ENCODE measurements around the gene TOMM20.
A peak's percentile ranks its signal among the peaks of the same experiment; 100 is the strongest.
"Not testable (repeated sequence)": the region's sequence is repeated elsewhere in the genome, so short reads cannot be mapped to it uniquely, and the experiment has no call there.

The TOMM20 gene

GRCh38 chr1:235161685-235162327 is 33.2 kb upstream of the TOMM20 start:
- no peaks in the 10 kb centered on the region for H3K4me1 ChIP-seq
- peak overlapping the region; percentile 72 for H3K4me2 ChIP-seq (ENCODE audit: low read length)
- no peaks in the 10 kb centered on the region for H3K9me3 ChIP-seq (ENCODE audit: control insufficient read depth, low read length)
- no peak for TF ChIP-seq CTCF (IDR thresholded peaks at IDR 0.05)
- H3K36me3 ChIP-seq (ENCODE audit: control insufficient read depth, insufficient read depth, low read length) = no peaks in the 10 kb centered on the region
- H2AFZ ChIP-seq = peak overlapping the region; percentile 93
- H3K9ac ChIP-seq = peak overlapping the region; percentile 28
- peak overlapping the region; percentile 90 for H3K4me3 ChIP-seq (ENCODE audit: low read depth, low read length)
- H3K79me2 ChIP-seq = no peaks in the 10 kb centered on the region
- no peaks in the 10 kb centered on the region for H3K27me3 ChIP-seq (ENCODE audit: control insufficient read depth, insufficient read depth, low read length)
- H3K27ac ChIP-seq = peak overlapping the region; percentile 87

- H3K9me3 ChIP-seq (ENCODE audit: control insufficient read depth, low read length) = no peaks in the 10 kb centered on the region
- H3K9ac ChIP-seq = peak within 1 kb of the TSS; percentile 63
- H3K36me3 ChIP-seq (ENCODE audit: control insufficient read depth, insufficient read depth, low read length) = no peaks in the 10 kb centered on the region
- H3K27ac ChIP-seq = peak within 1 kb of the TSS; percentile 87
- TF ChIP-seq CTCF (IDR thresholded peaks at IDR 0.05) = peak; percentile 11
- peak within 1 kb of the TSS; percentile 90 for H3K4me3 ChIP-seq (ENCODE audit: low read depth, low read length)
- no peaks in the 10 kb centered on the region for H3K27me3 ChIP-seq (ENCODE audit: control insufficient read depth, insufficient read depth, low read length)
- H2AFZ ChIP-seq = peak within 1 kb of the TSS; percentile 93
- H3K4me2 ChIP-seq (ENCODE audit: low read length) = peak within 1 kb of the TSS; percentile 72
- H3K79me2 ChIP-seq = no peaks in the 10 kb centered on the region
- H3K4me1 ChIP-seq = no peaks in the 10 kb centered on the region
These were observed 32.5 kb upstream of the TOMM20 start, which contains the start of gene RBM34 for GRCh38 chr1:235160957-235161684. Gene RBM34 (minus strand): TSS chr1:235161250. CDS start chr1:235161226, 24 bp downstream.

GRCh38 chr1:235160383-235160956 is 31.8 kb upstream of the TOMM20 start:
- Histone ChIP-seq H3K4me3 (ENCODE audit: low read depth, low read length) (peak overlapping the region; percentile 90), H3K9me3 (ENCODE audit: control insufficient read depth, low read length) (no peaks in the 10 kb centered on the region), H3K79me2 (no peaks in the 10 kb centered on the region), H3K27ac (peak overlapping the region; percentile 87), H2AFZ (peak overlapping the region; percentile 93), H3K27me3 (ENCODE audit: control insufficient read depth, insufficient read depth, low read length) (no peaks in the 10 kb centered on the region), H3K9ac (peak overlapping the region; percentile 63), H3K4me2 (ENCODE audit: low read length) (peak overlapping the region; percentile 72), H3K36me3 (ENCODE audit: control insufficient read depth, insufficient read depth, low read length) (no peaks in the 10 kb centered on the region), H3K4me1 (no peaks in the 10 kb centered on the region)
- no peak for TF ChIP-seq CTCF (IDR thresholded peaks at IDR 0.05)

GRCh38 chr1:235159930-235160329 is 31.3 kb upstream of the TOMM20 start:
- H3K9ac ChIP-seq; H2AFZ ChIP-seq; H3K4me1 ChIP-seq; H3K36me3 ChIP-seq (ENCODE audit: control insufficient read depth, insufficient read depth, low read length); H3K79me2 ChIP-seq; H3K27me3 ChIP-seq (ENCODE audit: control insufficient read depth, insufficient read depth, low read length); H3K9me3 ChIP-seq (ENCODE audit: control insufficient read depth, low read length); H3K27ac ChIP-seq: not testable (repeated sequence)
- Histone ChIP-seq H3K4me3 (ENCODE audit: low read depth, low read length) (peak overlapping the region; percentile 90), H3K4me2 (ENCODE audit: low read length) (peak overlapping the region; percentile 72)

- H3K4me2 ChIP-seq (ENCODE audit: low read length); H3K36me3 ChIP-seq (ENCODE audit: control insufficient read depth, insufficient read depth, low read length); H3K79me2 ChIP-seq; H3K27me3 ChIP-seq (ENCODE audit: control insufficient read depth, insufficient read depth, low read length); H2AFZ ChIP-seq; H3K27ac ChIP-seq; H3K9me3 ChIP-seq (ENCODE audit: control insufficient read depth, low read length); H3K4me3 ChIP-seq (ENCODE audit: low read depth, low read length); H3K9ac ChIP-seq; H3K4me1 ChIP-seq: not testable (repeated sequence)
These were observed 30.6 kb upstream of the TOMM20 start for GRCh38 chr1:235159284-235159683.
